HEK293 (cell line): Measurements from ENCODE around the gene RAB23.

Source experiments
- CTCF ChIA-PET: fragments of 350-600 bp; formaldehyde crosslinking; extraction: SDS; loops from one replicate; lab custom pipeline; 2021; ENCODE audit warnings: antibody characterized with exemption; lab: Yijun Ruan, JAX
- POLR2A ChIA-PET: fragments of 300-600 bp; formaldehyde crosslinking; extraction: SDS; loops from one replicate; lab custom pipeline; 2020; ENCODE audit warnings: antibody characterized with exemption, inconsistent platforms; lab: Yijun Ruan, JAX
- H3K27ac ChIP-seq: fragments of 200-500 bp; sonication (Bioruptor generic); 2 replicates; pipeline ENCODE4 v1.5.1; 2014; ENCODE audit warnings: low read depth, low read length, control low read depth, inconsistent platforms; ENCODE audit errors: extremely low read depth
- H3K36me3 ChIP-seq, 2 experiments: fragments of 200-500 bp in 1 of 2; sonication (Bioruptor generic) in 1 of 2; 1 replicate in 1 of 2; 2 replicates in 1 of 2; pipeline ENCODE4 v1.5.1; 2014 to 2017; ENCODE audit warnings: inconsistent platforms in 2 of 2, low read length in 2 of 2; ENCODE audit not compliant: control insufficient read depth in 2 of 2, insufficient read depth in 1 of 2
- H3K4me1 ChIP-seq: fragments of 200-500 bp; sonication (Bioruptor generic); 2 replicates; pipeline ENCODE4 v1.5.1; 2014; ENCODE audit warnings: mild to moderate bottlenecking, low read length, inconsistent platforms; ENCODE audit not compliant: control insufficient read depth, insufficient read depth
- H3K4me3 ChIP-seq: 2 replicates; pipeline ENCODE4 v1.5.1; 2011; ENCODE audit warnings: low read depth, mild to moderate bottlenecking, control low read depth, low read length, moderate library complexity
- H3K9me3 ChIP-seq: fragments of 200-500 bp; sonication (Bioruptor generic); 2 replicates; pipeline ENCODE4 v1.5.1; 2014; ENCODE audit warnings: low read depth, low read length, inconsistent platforms; ENCODE audit not compliant: control insufficient read depth, insufficient read depth
- FEZF1 ChIP-seq: fragments of 450-650 bp; formaldehyde crosslinking; IDR thresholded peaks from 2 replicates; pipeline ENCODE4 v1.5.1; 2016; ENCODE audit warnings: missing biosample characterization, missing genetic modification characterization
- KLF10 ChIP-seq: fragments of 450-650 bp; IDR thresholded peaks from 2 replicates; pipeline ENCODE4 v1.5.1; 2018; ENCODE audit warnings: missing biosample characterization, mild to moderate bottlenecking, missing genetic modification characterization
- PRDM10 ChIP-seq: fragments of 450-650 bp; formaldehyde crosslinking; IDR thresholded peaks from 2 replicates; pipeline ENCODE4 v1.5.1; 2016; ENCODE audit warnings: missing biosample characterization, missing genetic modification characterization
- PRDM4 ChIP-seq: fragments of 450-650 bp; formaldehyde crosslinking; IDR thresholded peaks from 2 replicates; pipeline ENCODE4 v1.5.1; 2017; ENCODE audit warnings: missing biosample characterization, missing genetic modification characterization
- WT1 ChIP-seq: fragments of 450-650 bp; formaldehyde crosslinking; IDR thresholded peaks from 2 replicates; pipeline ENCODE4 v1.5.1; 2016; ENCODE audit warnings: missing biosample characterization, missing genetic modification characterization
- ZNF114 ChIP-seq: fragments of 450-650 bp; formaldehyde crosslinking; IDR thresholded peaks from 2 replicates; pipeline ENCODE4 v1.5.0; 2017; ENCODE audit warnings: missing biosample characterization, missing genetic modification characterization
- ZNF398 ChIP-seq: fragments of 450-650 bp; formaldehyde crosslinking; IDR thresholded peaks from 2 replicates; pipeline ENCODE4 v1.5.1; 2017; ENCODE audit warnings: missing biosample characterization, missing genetic modification characterization
- ZNF514 ChIP-seq: fragments of 450-650 bp; formaldehyde crosslinking; IDR thresholded peaks from 2 replicates; pipeline ENCODE4 v1.5.1; 2016; ENCODE audit warnings: missing biosample characterization, missing genetic modification characterization
- ZNF560 ChIP-seq: fragments of 450-650 bp; formaldehyde crosslinking; IDR thresholded peaks from 2 replicates; pipeline ENCODE4 v1.5.1; 2017; ENCODE audit warnings: missing biosample characterization, missing genetic modification characterization, borderline replicate concordance
- ZNF624 ChIP-seq: fragments of 450-650 bp; formaldehyde crosslinking; IDR thresholded peaks from 2 replicates; pipeline ENCODE4 v1.5.1; 2017; ENCODE audit warnings: missing biosample characterization, missing genetic modification characterization
- ZNF843 ChIP-seq: fragments of 450-650 bp; formaldehyde crosslinking; IDR thresholded peaks from 2 replicates; pipeline ENCODE4 v1.5.1; 2016; ENCODE audit warnings: missing biosample characterization, missing genetic modification characterization
- ZXDB ChIP-seq: fragments of 450-650 bp; formaldehyde crosslinking; IDR thresholded peaks from 2 replicates; pipeline ENCODE4 v1.5.1; 2016; ENCODE audit warnings: missing biosample characterization, missing genetic modification characterization

The RAB23 gene

GRCh38 chr6:57255451-57256169 is 33.5 kb upstream of the RAB23 start (continued):
- no peak for TF ChIP-seq ZNF398 (tag by site-specific recombination)
- TF ChIP-seq ZNF514 (tag by site-specific recombination), result no peak
- TF ChIP-seq, all 188 proteins: peak for 0

- H3K9me3 ChIP-seq, result no peaks in the 10 kb centered on the region
- H3K4me3 ChIP-seq, result no peak overlapping the region
- H3K36me3 ChIP-seq, result no peaks in the 10 kb centered on the region
- TF ChIP-seq ZNF114, result no peak
- TF ChIP-seq ZNF624 (tag by site-specific recombination), result no peak
- no peak for TF ChIP-seq FEZF1 (tag by site-specific recombination)
- TF ChIP-seq ZXDB (tag by site-specific recombination), result no peak
- TF ChIP-seq KLF10 (tag by site-specific recombination), result no peak
- ChIA-PET CTCF (no interaction called here), POLR2A (no interaction called here)
- no peak overlapping the region for H3K27ac ChIP-seq
- H3K4me1 ChIP-seq, result peaks cover 8% of the 10 kb centered on the region; the same call in 1 of the 2 replicates
Measured at GRCh38 chr6:57254055-57254717, 32.1 kb upstream of the RAB23 start.

- no peak overlapping the region for H3K27ac ChIP-seq
- H3K4me3 ChIP-seq, result no peak overlapping the region
- ChIA-PET CTCF (interaction anchor here (2.1 kb wide), 1 partner anchor 15 kb away, joined by 6 read pairs; no protein-coding TSS in a partner anchor), POLR2A (no interaction called here)
- no peaks in the 10 kb centered on the region for H3K9me3 ChIP-seq
- H3K36me3 ChIP-seq, result no peaks in the 10 kb centered on the region
- TF ChIP-seq ZNF843 (tag by site-specific recombination), result peak; percentile 54
- 0 out of 2 replicates have a peak, but pooled peaks have one; percentile 14 for TF ChIP-seq FEZF1 (tag by site-specific recombination)
- TF ChIP-seq WT1, result peak; percentile 52; the same call in 1 of the 2 replicates
- peak; percentile 65 for TF ChIP-seq PRDM4 (tag by site-specific recombination)
- TF ChIP-seq PRDM10, result 0 out of 2 replicates have a peak, but pooled peaks have one; percentile 11
- no peak for TF ChIP-seq ZNF560 (tag by site-specific recombination)
- H3K4me1 ChIP-seq, result peaks cover 8% of the 10 kb centered on the region; the same call in 1 of the 2 replicates
Measured at GRCh38 chr6:57252975-57253374, 30.9 kb upstream of the RAB23 start.
